ENCODE results near the gene COQ7.

COQ7 gene

GRCh38 chr16:19110537-19111360 lies 43.3 kb downstream of the COQ7 start:
- no peak for TF ChIP-seq FOXM1 (IDR thresholded peaks at IDR 0.05; ENCODE audit: borderline replicate concordance, low read depth)
- no peak for TF ChIP-seq MAX (IDR thresholded peaks at IDR 0.05)
- no peak for TF ChIP-seq TEAD4 (IDR thresholded peaks at IDR 0.05)
- TF ChIP-seq CEBPB (IDR thresholded peaks at IDR 0.05): no peak
- no peak for TF ChIP-seq RAD21 (IDR thresholded peaks at IDR 0.05; ENCODE audit: low read depth)
- no peak for TF ChIP-seq REST (IDR thresholded peaks at IDR 0.05; ENCODE audit: low read depth)
- TF ChIP-seq EP300 (IDR thresholded peaks at IDR 0.05; ENCODE audit: borderline replicate concordance): no peak
- TF ChIP-seq USF1 (IDR thresholded peaks at IDR 0.05): no peak
- no peak for TF ChIP-seq CREB1 (IDR thresholded peaks at IDR 0.05; ENCODE audit: low read depth)
- TF ChIP-seq EGR1 (IDR thresholded peaks at IDR 0.05): no peak
- no peak for TF ChIP-seq NFIC (IDR thresholded peaks at IDR 0.05)
- TF ChIP-seq YY1 (IDR thresholded peaks at IDR 0.05; ENCODE audit: low read depth): no peak
- TF ChIP-seq TAF1 (IDR thresholded peaks at IDR 0.05; ENCODE audit: low read depth): no peak
- no peak for TF ChIP-seq TCF12 (IDR thresholded peaks at IDR 0.05; ENCODE audit: low read depth)
- TF ChIP-seq ZBTB7A (IDR thresholded peaks at IDR 0.05; ENCODE audit: low read depth): no peak

GRCh38 chr16:19112099-19112407 lies 44.6 kb downstream of the COQ7 start:
- no peak for TF ChIP-seq MAX (IDR thresholded peaks at IDR 0.05)
- TF ChIP-seq ZBTB7A (IDR thresholded peaks at IDR 0.05; ENCODE audit: low read depth): no peak
- no peak for TF ChIP-seq TEAD4 (IDR thresholded peaks at IDR 0.05)
- no peak for TF ChIP-seq RAD21 (IDR thresholded peaks at IDR 0.05; ENCODE audit: low read depth)
- TF ChIP-seq CREB1 (IDR thresholded peaks at IDR 0.05; ENCODE audit: low read depth): no peak
- no peak for TF ChIP-seq EP300 (IDR thresholded peaks at IDR 0.05; ENCODE audit: borderline replicate concordance)
- no peak for TF ChIP-seq REST (IDR thresholded peaks at IDR 0.05; ENCODE audit: low read depth)
- no peak for TF ChIP-seq CEBPB (IDR thresholded peaks at IDR 0.05)
- no peak for TF ChIP-seq USF1 (IDR thresholded peaks at IDR 0.05)
- no peak for TF ChIP-seq EGR1 (IDR thresholded peaks at IDR 0.05)
- no peak for TF ChIP-seq TCF12 (IDR thresholded peaks at IDR 0.05; ENCODE audit: low read depth)
- no peak for TF ChIP-seq NFIC (IDR thresholded peaks at IDR 0.05)

GRCh38 chr16:19113577-19114358 lies 46.4 kb downstream of the COQ7 start, which contains the start of gene ITPRIPL2:
ITPRIPL2 (plus strand) TSS chr16:19113964; CDS start chr16:19114462, 498 bp downstream.
- TF ChIP-seq USF1 (IDR thresholded peaks at IDR 0.05): no peak
- TF ChIP-seq REST (IDR thresholded peaks at IDR 0.05; ENCODE audit: low read depth): no peak
- peak; percentile 39; the same call in 1 of the 2 replicates for TF ChIP-seq YY1 (IDR thresholded peaks at IDR 0.05; ENCODE audit: low read depth)
- 0 out of 2 replicates have a peak, but pooled peaks have one; percentile 16 for TF ChIP-seq CREB1 (IDR thresholded peaks at IDR 0.05; ENCODE audit: low read depth)
- TF ChIP-seq TCF12 (IDR thresholded peaks at IDR 0.05; ENCODE audit: low read depth): peak; percentile 64
- peak; percentile 35; the same call in 1 of the 2 replicates for TF ChIP-seq NFIC (IDR thresholded peaks at IDR 0.05)
- peak; percentile 2; the same call in 1 of the 2 replicates for TF ChIP-seq RAD21 (IDR thresholded peaks at IDR 0.05; ENCODE audit: low read depth)
- 0 out of 2 replicates have a peak, but pooled peaks have one; percentile 7 for TF ChIP-seq EGR1 (IDR thresholded peaks at IDR 0.05)
- TF ChIP-seq ZBTB7A (IDR thresholded peaks at IDR 0.05; ENCODE audit: low read depth): no peak
- no peak for TF ChIP-seq CEBPB (IDR thresholded peaks at IDR 0.05)
- 0 out of 2 replicates have a peak, but pooled peaks have one; percentile 40 for TF ChIP-seq EP300 (IDR thresholded peaks at IDR 0.05; ENCODE audit: borderline replicate concordance)
- peak; percentile 60; the same call in 1 of the 2 replicates for TF ChIP-seq TAF1 (IDR thresholded peaks at IDR 0.05; ENCODE audit: low read depth)
- TF ChIP-seq MAX (IDR thresholded peaks at IDR 0.05): peak; percentile 81
- no peak for TF ChIP-seq TEAD4 (IDR thresholded peaks at IDR 0.05)
- TF ChIP-seq FOXM1 (IDR thresholded peaks at IDR 0.05; ENCODE audit: borderline replicate concordance, low read depth): no peak
